ENCODE results near the gene NMNAT1.
"Not testable (repeated sequence)": the region's sequence is repeated elsewhere in the genome, so short reads cannot be mapped to it uniquely, and the experiment has no call there.

NMNAT1 gene

GRCh38 chr1:9942939-9943788 is at the start of gene NMNAT1, which contains the start of gene LZIC:
Gene NMNAT1 (plus strand): TSS chr1:9943475. CDS start chr1:9972074, 28,599 bp downstream.
Gene LZIC (minus strand): TSS chr1:9943391. CDS start chr1:9936619, 6,772 bp downstream.
- DNase-seq, result peak; percentile 89

- DNase-seq, result no peak
Observed at GRCh38 chr1:9894115-9894514, 49.2 kb upstream of the NMNAT1 start.

DNA sequence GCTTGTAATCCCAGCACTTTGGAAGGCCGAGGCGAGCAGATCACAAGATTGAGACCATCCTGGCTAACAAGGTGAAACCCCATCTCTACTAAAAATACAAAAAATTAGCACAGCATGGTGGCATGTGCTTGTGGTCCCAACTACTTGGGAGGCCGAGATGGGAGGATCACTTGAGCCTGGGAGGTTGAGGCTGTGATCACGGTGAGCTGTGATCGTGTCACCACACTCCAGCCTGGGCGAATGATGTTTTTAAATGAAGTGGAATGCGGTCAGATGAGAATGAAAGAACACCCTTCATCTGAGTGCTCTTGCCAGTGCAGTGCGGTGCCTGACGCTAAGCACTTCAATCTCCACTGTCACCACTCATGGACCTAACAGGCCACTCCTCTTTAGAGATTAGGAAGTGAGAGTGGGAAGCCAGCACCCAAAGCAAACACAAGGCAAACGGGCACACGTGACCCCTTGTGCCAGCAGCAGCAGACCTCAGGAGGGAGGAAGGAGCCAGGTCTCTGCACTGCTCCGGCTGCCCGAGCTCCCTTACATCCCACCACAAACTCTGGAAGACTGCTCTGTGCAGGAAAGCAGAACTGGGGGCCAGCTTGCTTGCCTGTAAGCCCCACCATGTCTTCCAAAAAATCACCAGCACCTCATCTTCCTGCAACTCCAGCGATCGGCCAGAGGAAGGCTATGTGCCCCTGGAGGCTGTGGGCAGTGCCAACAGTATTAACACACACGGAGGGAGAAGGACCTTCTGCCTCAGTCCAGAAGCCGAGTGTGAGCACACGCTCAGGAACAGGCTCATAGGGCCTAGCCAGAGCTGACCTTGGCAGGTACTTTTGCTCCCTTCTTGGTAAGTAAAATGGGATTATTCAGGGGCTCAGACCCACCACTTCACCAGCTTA is 42.9 kb upstream of the NMNAT1 start:
- DNase-seq, result no peak

- no peak for DNase-seq
Observed at GRCh38 chr1:9901148-9902059, 41.9 kb upstream of the NMNAT1 start.

GRCh38 chr1:9902060-9902452 is 41.2 kb upstream of the NMNAT1 start:
- DNase-seq, result no peak

DNA sequence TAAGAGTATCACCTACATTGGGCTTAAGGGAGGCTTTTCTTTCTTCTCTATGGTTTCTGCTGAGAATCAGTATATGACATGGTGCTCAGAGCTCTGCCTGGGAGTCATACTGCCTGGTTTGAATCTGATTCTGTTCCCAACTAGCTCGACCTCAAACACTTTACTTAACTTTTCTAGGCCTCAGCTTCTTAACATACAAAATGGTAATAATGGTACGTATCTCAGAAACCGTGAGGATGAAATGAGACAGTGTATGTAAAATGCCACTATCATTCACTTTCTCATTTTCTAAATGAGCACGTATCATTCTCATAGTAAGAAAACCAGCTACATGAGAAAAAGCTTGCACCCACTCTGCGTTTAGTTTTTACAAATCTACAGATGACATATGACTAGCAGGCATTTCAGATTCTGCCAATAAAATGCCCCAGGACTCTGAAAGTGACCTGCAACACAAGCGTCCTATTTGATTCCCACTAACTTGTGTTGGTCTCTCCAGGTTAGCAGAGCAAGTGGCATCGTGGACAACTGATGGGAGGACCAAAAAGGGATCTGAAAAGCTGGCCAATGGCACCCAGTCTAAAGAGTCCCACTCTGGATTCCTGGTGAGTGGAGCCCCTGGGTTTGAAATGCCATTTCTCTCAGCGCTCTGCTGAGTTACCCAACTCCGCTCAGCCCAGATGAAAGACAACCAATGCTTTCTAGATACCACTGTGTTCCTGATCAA is 39.3 kb upstream of the NMNAT1 start:
- DNase-seq, result no peak

DNA sequence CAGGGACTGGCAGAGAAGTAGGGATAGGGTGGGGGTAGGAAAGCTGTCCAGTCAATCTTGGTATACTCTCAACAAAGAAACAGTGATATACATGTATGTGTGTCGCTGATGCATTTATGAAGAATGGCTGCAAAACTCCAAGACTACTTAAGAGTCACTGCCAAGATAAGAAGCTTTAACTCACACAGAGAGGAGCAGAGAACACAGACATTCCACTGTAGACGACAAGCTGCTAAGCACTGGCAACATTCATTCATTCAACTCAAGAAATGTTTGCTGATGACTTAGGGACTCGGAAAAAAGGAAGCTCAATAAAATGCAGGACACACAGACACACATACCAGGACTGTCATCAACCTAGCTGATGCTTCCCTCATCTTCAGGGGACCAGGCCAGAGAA is 38.7 kb upstream of the NMNAT1 start:
- DNase-seq, result no peak

GRCh38 chr1:9905010-9905409 is 38.3 kb upstream of the NMNAT1 start:
- no peak for DNase-seq

DNA sequence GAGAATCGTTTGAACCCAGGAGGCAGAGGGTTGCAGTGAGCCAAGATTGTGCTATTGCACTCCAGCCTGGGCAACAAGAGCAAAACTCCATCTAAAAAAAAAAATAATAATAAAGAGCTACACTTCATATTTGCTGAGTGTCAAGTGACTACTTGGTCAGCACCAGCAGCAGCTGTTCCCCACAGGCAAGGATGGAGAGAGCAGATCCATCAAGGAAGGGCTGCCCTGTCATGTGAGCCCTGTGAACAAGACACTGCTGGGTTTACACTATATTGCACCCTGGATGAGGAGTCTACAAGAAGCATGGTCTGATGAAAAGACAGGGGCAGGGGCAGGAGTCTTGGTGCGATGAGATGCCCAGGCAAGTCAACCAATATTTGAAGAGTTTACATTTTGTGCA is 36.8 kb upstream of the NMNAT1 start:
- DNase-seq, result no peak

GRCh38 chr1:9907441-9907840 is 35.8 kb upstream of the NMNAT1 start:
- no peak for DNase-seq

- DNase-seq, result no peak
Observed at GRCh38 chr1:9908871-9909233, 34.4 kb upstream of the NMNAT1 start.

- no peak for DNase-seq
Observed at GRCh38 chr1:9909234-9910046, 33.8 kb upstream of the NMNAT1 start.

- DNase-seq, result no peak
Observed at GRCh38 chr1:9910076-9910422, 33.2 kb upstream of the NMNAT1 start, which contains the start of gene CTNNBIP1. Gene CTNNBIP1 (minus strand): TSS chr1:9910269. CDS start chr1:9872064, 38,205 bp downstream.

GRCh38 chr1:9910423-9911178 is 32.7 kb upstream of the NMNAT1 start:
- DNase-seq, result peak; percentile 99

DNA sequence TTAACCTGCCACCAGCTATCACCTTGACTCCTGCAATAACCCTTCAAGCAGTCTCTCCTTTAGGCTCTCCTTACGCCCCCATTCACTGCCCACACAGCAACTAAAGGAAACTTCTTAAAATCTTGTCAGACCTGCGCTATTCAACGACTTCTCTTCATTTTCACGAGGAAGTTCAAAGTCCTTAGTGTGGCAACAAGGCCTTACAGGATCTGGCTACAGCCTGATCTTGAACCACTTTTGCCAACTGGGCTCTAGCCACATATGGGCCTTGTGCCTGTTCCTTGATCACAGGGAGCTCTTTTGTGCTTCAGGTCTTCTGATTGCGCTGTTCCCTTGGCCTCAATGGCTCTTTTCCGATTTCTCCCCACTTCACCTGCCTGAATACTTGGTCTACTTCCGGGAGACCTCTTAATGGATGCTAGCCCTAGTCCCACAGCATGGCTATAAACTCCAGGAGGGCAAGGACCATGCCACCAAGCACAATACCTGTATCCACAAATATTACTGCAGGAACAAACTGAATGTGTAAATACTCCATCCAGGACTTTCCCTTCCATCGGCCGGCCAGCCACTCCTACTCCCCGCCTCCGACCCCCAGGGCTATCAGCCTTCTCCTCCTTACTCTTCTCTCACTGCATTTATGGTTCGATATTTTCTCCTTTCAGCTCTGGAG is 30.9 kb upstream of the NMNAT1 start:
- DNase-seq, result no peak

DNA sequence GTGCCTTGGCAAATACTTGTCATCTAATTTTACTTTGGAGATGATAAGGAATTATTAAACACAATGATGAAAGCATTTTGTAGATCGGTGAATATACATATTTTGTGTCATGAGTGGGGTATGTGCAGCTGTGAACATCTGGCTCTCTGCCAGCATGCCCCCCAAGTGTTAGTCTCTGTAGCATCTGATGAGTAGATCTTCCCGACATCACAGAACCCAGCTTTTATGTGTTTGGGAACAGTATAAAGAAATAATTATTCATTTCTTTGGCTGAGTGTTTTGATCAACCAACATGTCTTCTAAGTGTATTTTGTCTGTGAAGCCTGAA is 28.7 kb upstream of the NMNAT1 start:
- DNase-seq, result no peak

GRCh38 chr1:9916452-9916851 is 26.8 kb upstream of the NMNAT1 start:
- no peak for DNase-seq

DNA sequence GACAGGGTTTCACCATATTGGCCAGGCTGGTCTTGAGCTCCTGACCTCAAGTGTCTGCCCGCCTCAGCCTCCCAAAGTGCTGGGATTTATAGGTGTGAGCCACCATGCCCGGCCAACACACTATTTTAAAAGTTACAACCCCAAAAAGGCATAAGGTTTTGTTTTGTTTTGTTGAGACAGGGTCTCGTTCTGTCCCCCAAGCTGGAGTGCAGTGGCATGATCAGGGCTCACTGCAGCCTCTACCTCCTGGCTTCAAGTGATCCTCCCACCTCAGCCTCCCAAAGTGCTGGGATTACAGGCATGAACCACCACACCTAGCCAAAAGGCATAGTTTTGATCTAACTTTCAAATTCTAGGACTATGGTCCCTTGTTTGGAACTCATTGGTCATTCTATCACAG is 25.8 kb upstream of the NMNAT1 start:
- DNase-seq, result not testable (repeated sequence)

- DNase-seq, result no peak
Observed at GRCh38 chr1:9917901-9918300, 25.4 kb upstream of the NMNAT1 start.

- no peak for DNase-seq
Observed at GRCh38 chr1:9920606-9921005, 22.7 kb upstream of the NMNAT1 start.
